ENCODE measurements around the gene PRKRIP1. TPM values are rescaled to one million over a fixed set of nuclear protein-coding genes. Genes with fewer than 3 reads are reported as not detected.

Gene PRKRIP1
- total RNA-seq, 1 donor from 2014 or later: 16.1 TPM

- no peak overlapping the region for H3K4me3 ChIP-seq (ENCODE audit: low read depth, low read length)
- TF ChIP-seq CTCF (conservative IDR thresholded peaks at IDR 0.05; ENCODE audit: low read depth, low read length): no peak
- DNase-seq (ENCODE audit: low read depth): no peak
Measured at GRCh38 chr7:102387064-102387463, 9.1 kb upstream of the PRKRIP1 start.

- DNase-seq (ENCODE audit: low read depth): no peak
- no peak for TF ChIP-seq CTCF (conservative IDR thresholded peaks at IDR 0.05; ENCODE audit: low read depth, low read length)
- H3K4me3 ChIP-seq (ENCODE audit: low read depth, low read length): no peak overlapping the region
Measured at GRCh38 chr7:102389810-102390209, 6.4 kb upstream of the PRKRIP1 start.

GRCh38 chr7:102390697-102391484, 5.3 kb upstream of the PRKRIP1 start:
- no peak for DNase-seq (ENCODE audit: low read depth)
- no peak overlapping the region for H3K4me3 ChIP-seq (ENCODE audit: low read depth, low read length)
- TF ChIP-seq CTCF (conservative IDR thresholded peaks at IDR 0.05; ENCODE audit: low read depth, low read length): peak; percentile 92

GRCh38 chr7:102392330-102392729, 3.8 kb upstream of the PRKRIP1 start:
- no peak for TF ChIP-seq CTCF (conservative IDR thresholded peaks at IDR 0.05; ENCODE audit: low read depth, low read length)
- H3K4me3 ChIP-seq (ENCODE audit: low read depth, low read length): no peak overlapping the region
- no peak for DNase-seq (ENCODE audit: low read depth)

GRCh38 chr7:102393467-102393866, 2.7 kb upstream of the PRKRIP1 start:
- no peak overlapping the region for H3K4me3 ChIP-seq (ENCODE audit: low read depth, low read length)
- TF ChIP-seq CTCF (conservative IDR thresholded peaks at IDR 0.05; ENCODE audit: low read depth, low read length): no peak
- no peak for DNase-seq (ENCODE audit: low read depth)

GRCh38 chr7:102395592-102395872, 631 bp upstream of the PRKRIP1 start:
- TF ChIP-seq CTCF (conservative IDR thresholded peaks at IDR 0.05; ENCODE audit: low read depth, low read length): no peak
- peak overlapping the region; percentile 100 for H3K4me3 ChIP-seq (ENCODE audit: low read depth, low read length)
- peak; percentile 59 for DNase-seq (ENCODE audit: low read depth)

- TF ChIP-seq CTCF (conservative IDR thresholded peaks at IDR 0.05; ENCODE audit: low read depth, low read length): no peak
- H3K4me3 ChIP-seq (ENCODE audit: low read depth, low read length): peak overlapping the region; percentile 100
- no peak for DNase-seq (ENCODE audit: low read depth)
Measured at GRCh38 chr7:102396710-102397019, 502 bp downstream of the PRKRIP1 start.
